ENCODE measurements around the gene MALRD1. TPM values are rescaled to one million over a fixed set of nuclear protein-coding genes. Genes with fewer than 3 reads are reported as not detected.

Gene MALRD1
- total and polyA plus RNA-seq, 2 of the 8 experiments (the other 6 are each of a cell fraction or from before 2014, with no cell fraction given), result 0.32 to 0.35 TPM

DNA sequence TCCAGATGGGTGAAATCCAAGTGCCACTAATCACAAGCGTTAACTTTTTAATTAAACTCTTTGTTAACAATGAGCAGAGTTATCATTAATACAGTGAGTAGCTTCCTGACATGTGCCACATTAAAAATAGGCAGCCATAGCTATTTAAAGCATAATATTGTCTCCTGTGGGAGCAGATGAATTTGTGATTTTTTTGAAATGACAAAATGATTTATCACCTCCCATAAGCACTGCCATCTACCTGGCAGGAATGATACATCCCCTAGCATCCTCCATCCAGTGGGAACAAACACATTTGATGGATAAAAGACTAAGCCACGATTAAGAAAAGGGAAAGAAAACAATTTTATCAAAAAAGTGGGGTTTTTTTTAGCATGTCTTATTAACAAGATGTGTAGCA lies 605.3 kb downstream of the MALRD1 start:
- Histone ChIP-seq H3K23ac (ENCODE audit: insufficient read length) (no peak overlapping the region), H3K56ac (replicated peaks; ENCODE audit: insufficient read length, low read depth, low read length) (no peak overlapping the region), H3K36me3 (ENCODE audit: control insufficient read depth in 2 of 4, insufficient read depth in 4 of 4, low read length in 3 of 4) (no peaks in the 10 kb centered on the region), H3K4me3 (ENCODE audit: extremely low read depth in 1 of 4, insufficient read depth in 2 of 4, low read depth in 3 of 4, low read length in 4 of 4) (no peak overlapping the region), H2BK5ac (ENCODE audit: low read depth, low read length) (no peak overlapping the region), H3K9me3 (ENCODE audit: insufficient read depth in 2 of 2, low read depth in 1 of 2, low read length in 1 of 2) (no peaks in the 10 kb centered on the region; a peak in 1 of 4 replicates), H4K20me1 (replicated peaks in 1 of 2; ENCODE audit: control insufficient read depth in 1 of 2, insufficient read depth in 2 of 2, low read length in 2 of 2) (no peaks in the 10 kb centered on the region), H3K18ac (ENCODE audit: extremely low read depth, low read length) (no peak overlapping the region), H3K27ac (ENCODE audit: low read depth, low read length) (no peak overlapping the region), H2BK12ac (ENCODE audit: low read depth, low read length) (no peak overlapping the region), H3K79me1 (ENCODE audit: low read depth, low read length) (no peaks in the 10 kb centered on the region), H2AK5ac (ENCODE audit: low read depth, low read length) (no peak overlapping the region), H3K4ac (replicated peaks; ENCODE audit: insufficient read length, low read depth, low read length) (no peak overlapping the region), H3K27me3 (replicated peaks in 1 of 4; ENCODE audit: control insufficient read depth in 3 of 4, extremely low read depth in 1 of 4, insufficient read depth in 3 of 4, low read length in 3 of 4) (no peaks in the 10 kb centered on the region), H4K8ac (ENCODE audit: extremely low read depth, insufficient read depth, low read length) (no peak overlapping the region), H4K5ac (ENCODE audit: insufficient read length, low read depth, low read length) (no peak overlapping the region), H2BK15ac (ENCODE audit: low read length) (no peak overlapping the region), H3K9ac (replicated peaks in 1 of 4; ENCODE audit: extremely low read depth in 1 of 4, low read depth in 3 of 4, low read length in 3 of 4) (no peak overlapping the region), H4K91ac (replicated peaks; ENCODE audit: insufficient read length, low read length) (no peak overlapping the region), H2BK120ac (replicated peaks; ENCODE audit: low read depth, low read length) (no peak overlapping the region), H3K4me1 (replicated peaks in 1 of 4; ENCODE audit: control insufficient read depth in 3 of 4, insufficient read depth in 4 of 4, low read length in 3 of 4) (no peaks in the 10 kb centered on the region), H2AFZ (ENCODE audit: low read length) (no peak overlapping the region), H3K79me2 (ENCODE audit: control insufficient read depth in 1 of 2, insufficient read depth in 2 of 2, low read length in 2 of 2) (no peaks in the 10 kb centered on the region), H2BK20ac (ENCODE audit: low read length) (no peak overlapping the region), H3K4me2 (ENCODE audit: insufficient read depth in 1 of 2, low read depth in 2 of 2, low read length in 2 of 2) (no peak overlapping the region), H3K23me2 (ENCODE audit: low read depth, low read length) (no peaks in the 10 kb centered on the region; the same call in 1 of the 2 replicates), H3K14ac (ENCODE audit: insufficient read length) (no peak overlapping the region)
- no peak for FAIRE-seq
- CTCF ChIA-PET (ENCODE audit: partially characterized antibody), result interaction anchor here (0.6 to 1.4 kb wide), 2 partner anchors 9 to 59 kb away, joined by 3 to 5 read pairs; no protein-coding TSS in a partner anchor
- DNase-seq (ENCODE audit: low read depth in 1 of 2, low spot score in 2 of 2), result no peak
- WGBS, 2 experiments (ENCODE audit: extremely low coverage in 1 of 2, insufficient coverage in 1 of 2, insufficient read length in 1 of 2, insufficient replicate concordance in 2 of 2, low coverage in 1 of 2, low lambda C conversion rate in 2 of 2, missing lambda C conversion rate in 1 of 2), result 90% methylated on average over 2 of the region's 2 CpGs; no CpG with 5 or more reads in 1 of the 2 experiments
- no peak for TF ChIP-seq KDM1A (IDR thresholded peaks at IDR 0.05; ENCODE audit: borderline replicate concordance, low read length)
- no peak for TF ChIP-seq NRF1 (IDR thresholded peaks at IDR 0.05; ENCODE audit: low read depth, low read length)
- TF ChIP-seq BCL11A (IDR thresholded peaks at IDR 0.05; ENCODE audit: low read depth in 2 of 2, low read length in 2 of 2), result no peak
- TF ChIP-seq HDAC6 (IDR thresholded peaks at IDR 0.05; ENCODE audit: low read depth, low read length), result no peak
- POLR2A ChIA-PET (ENCODE audit: partially characterized antibody), result no interaction called here
